H7 (cell line): ENCODE measurements around the gene GALNT11. TPM values are rescaled to one million over a fixed set of nuclear protein-coding genes. Genes with fewer than 3 reads are reported as not detected.
A peak's percentile ranks its signal among the peaks of the same experiment; 100 is the strongest.

Experiments
- DNase-seq: peaks from one replicate; pipeline ENCODE4 v3.0.0; 2012
- H3K27me3 ChIP-seq: 2 replicates; pipeline ENCODE4 v1.6.0; 2011; ENCODE audit warnings: mild to moderate bottlenecking, low read length; ENCODE audit not compliant: control insufficient read depth, insufficient read depth
- H3K36me3 ChIP-seq: replicated peaks from 2 replicates; pipeline ENCODE4 v1.5.1; 2011; ENCODE audit warnings: low read length; ENCODE audit not compliant: control insufficient read depth, insufficient read depth
- H3K4me3 ChIP-seq: 2 replicates; pipeline ENCODE4 v1.5.1; 2011; ENCODE audit warnings: low read depth, mild to moderate bottlenecking, control low read depth, low read length, moderate library complexity; ENCODE audit not compliant: insufficient read depth
- total RNA-seq: library from RNA; depleted of rRNA; stranded (reverse); fragments of >200 nt; shearing (Covaris generic); gene quantifications from 2 replicates; pipeline ENCODE4 v1.2.3, GENCODE V29; 2014

Gene GALNT11
- total RNA-seq, 1 experiment from 2014 or later, result 29.6 TPM

GRCh38 chr7:152106990-152107389, 81.5 kb downstream of the GALNT11 start:
- Histone ChIP-seq H3K36me3 (peaks cover 5% of the 10 kb centered on the region; the same call in 1 of the 2 replicates), H3K4me3 (no peak overlapping the region), H3K27me3 (no peaks in the 10 kb centered on the region)
- DNase-seq, result no peak

- H3K36me3 ChIP-seq, result peaks cover 5% of the 10 kb centered on the region; the same call in 1 of the 2 replicates
Observed at GRCh38 chr7:152107945-152108344, 82.5 kb downstream of the GALNT11 start.

GRCh38 chr7:152108359-152108758, 82.9 kb downstream of the GALNT11 start:
- Histone ChIP-seq H3K27me3 (no peaks in the 10 kb centered on the region), H3K4me3 (no peak overlapping the region), H3K36me3 (peaks cover 3% of the 10 kb centered on the region; the same call in 1 of the 2 replicates)
- peak; percentile 42 for DNase-seq

More at GRCh38 chr7:152107945-152108344, 82.5 kb downstream of the GALNT11 start:
- H3K27me3 ChIP-seq, result no peaks in the 10 kb centered on the region
- no peak overlapping the region for H3K4me3 ChIP-seq
- DNase-seq, result no peak

GRCh38 chr7:152112829-152113228, 87.4 kb downstream of the GALNT11 start:
- DNase-seq, result no peak
- Histone ChIP-seq H3K36me3 (peaks cover 7% of the 10 kb centered on the region), H3K27me3 (no peaks in the 10 kb centered on the region), H3K4me3 (no peak overlapping the region)

GRCh38 chr7:152115021-152115718, 89.7 kb downstream of the GALNT11 start:
- Histone ChIP-seq H3K27me3 (no peaks in the 10 kb centered on the region), H3K36me3 (peaks cover 11% of the 10 kb centered on the region), H3K4me3 (no peak overlapping the region)
- no peak for DNase-seq

- Histone ChIP-seq H3K36me3 (peaks cover 14% of the 10 kb centered on the region), H3K27me3 (no peaks in the 10 kb centered on the region), H3K4me3 (no peak overlapping the region)
- no peak for DNase-seq
Observed at GRCh38 chr7:152117356-152117755, 91.9 kb downstream of the GALNT11 start.

- Histone ChIP-seq H3K27me3 (no peaks in the 10 kb centered on the region), H3K4me3 (no peak overlapping the region), H3K36me3 (peaks cover 14% of the 10 kb centered on the region)
- no peak for DNase-seq
Observed at GRCh38 chr7:152120210-152120609, 94.7 kb downstream of the GALNT11 start.

GRCh38 chr7:152120776-152121175, 95.3 kb downstream of the GALNT11 start:
- Histone ChIP-seq H3K36me3 (peaks cover 14% of the 10 kb centered on the region), H3K4me3 (no peak overlapping the region), H3K27me3 (no peaks in the 10 kb centered on the region)
- no peak for DNase-seq

GRCh38 chr7:152121432-152121831, 96.0 kb downstream of the GALNT11 start:
- peaks cover 14% of the 10 kb centered on the region for H3K36me3 ChIP-seq
- no peaks in the 10 kb centered on the region for H3K27me3 ChIP-seq
- no peak for DNase-seq
- no peak overlapping the region for H3K4me3 ChIP-seq

GRCh38 chr7:152122540-152122939, 97.1 kb downstream of the GALNT11 start:
- Histone ChIP-seq H3K27me3 (no peaks in the 10 kb centered on the region), H3K36me3 (peaks cover 12% of the 10 kb centered on the region), H3K4me3 (no peak overlapping the region)
- no peak for DNase-seq

- Histone ChIP-seq H3K27me3 (no peaks in the 10 kb centered on the region), H3K4me3 (no peak overlapping the region), H3K36me3 (peaks cover 3% of the 10 kb centered on the region; the same call in 1 of the 2 replicates)
- peak; percentile 43 for DNase-seq
Observed at GRCh38 chr7:152126741-152127140, 101.3 kb downstream of the GALNT11 start.

GRCh38 chr7:152127229-152127628, 101.8 kb downstream of the GALNT11 start:
- Histone ChIP-seq H3K27me3 (no peaks in the 10 kb centered on the region), H3K36me3 (0 out of 2 replicates have a peak, but pooled peaks cover 2% of the 10 kb centered on the region), H3K4me3 (no peak overlapping the region)
- DNase-seq, result no peak

GRCh38 chr7:152128252-152128651, 102.8 kb downstream of the GALNT11 start:
- H3K27me3 ChIP-seq, result no peaks in the 10 kb centered on the region
- 0 out of 2 replicates have a peak, but pooled peaks cover 2% of the 10 kb centered on the region for H3K36me3 ChIP-seq
- DNase-seq, result peak; percentile 21
- no peak overlapping the region for H3K4me3 ChIP-seq

GRCh38 chr7:152128741-152129461, 103.4 kb downstream of the GALNT11 start:
- Histone ChIP-seq H3K4me3 (no peak overlapping the region), H3K36me3 (0 out of 2 replicates have a peak, but pooled peaks cover 2% of the 10 kb centered on the region)
- DNase-seq, result peak; percentile 35

GRCh38 chr7:152129682-152130081, 104.2 kb downstream of the GALNT11 start:
- no peak for DNase-seq
- Histone ChIP-seq H3K4me3 (no peak overlapping the region), H3K27me3 (no peaks in the 10 kb centered on the region), H3K36me3 (peaks cover 4% of the 10 kb centered on the region; the same call in 1 of the 2 replicates)

More at GRCh38 chr7:152128741-152129461, 103.4 kb downstream of the GALNT11 start:
- no peaks in the 10 kb centered on the region for H3K27me3 ChIP-seq
